Activated T-helper 2 cell treated with anti-CD3 and anti-CD28 coated beads, Interferon-gamma antibody, Interleukin-2, Interleukin-4, amounts not matched to agents 10 μg/mL and 5 μg/mL and 100 μg/mL, durations not matched to agents 14 hours and 24 hours and 36 hours (primary cell): ENCODE measurements around the gene BTBD9. TPM values are rescaled to one million over a fixed set of nuclear protein-coding genes. Genes with fewer than 3 reads are reported as not detected.
"Not testable (repeated sequence)": the region's sequence is repeated elsewhere in the genome, so short reads cannot be mapped to it uniquely, and the experiment has no call there.

ENCODE experiments used
- DNase-seq: peaks from one replicate; pipeline ENCODE4 v3.0.0; 2021; ENCODE audit warnings: low spot score
- H3K27ac Mint-ChIP-seq: one replicate; pipeline ENCODE4 v1.8.0; 2021; ENCODE audit warnings: mixed read lengths
- H3K27me3 Mint-ChIP-seq: one replicate; pipeline ENCODE4 v1.8.0; 2021; ENCODE audit warnings: low read depth, mixed read lengths
- H3K36me3 Mint-ChIP-seq: one replicate; pipeline ENCODE4 v1.8.0; 2021; ENCODE audit warnings: low read depth, mixed read lengths
- H3K4me1 Mint-ChIP-seq: one replicate; pipeline ENCODE4 v1.8.0; 2021; ENCODE audit warnings: low read depth, mixed read lengths
- H3K4me3 Mint-ChIP-seq: one replicate; pipeline ENCODE4 v1.8.0; 2021; ENCODE audit warnings: low read depth, mild to moderate bottlenecking, moderate library complexity, mixed read lengths
- H3K9me3 Mint-ChIP-seq: one replicate; pipeline ENCODE4 v1.8.0; 2021; ENCODE audit warnings: mixed read lengths
- intact Hi-C: fragments of 100-400 bp; cut with micrococcal nuclease; formaldehyde crosslinking; loops from one replicate; pipeline ENCODE4 v1.15.1; 2023
- total RNA-seq: library from RNA; stranded (reverse); gene quantifications from 2 replicates; pipeline ENCODE4 v1.2.3, GENCODE V29; 2022

BTBD9 gene
- total RNA-seq, 1 donor from 2014 or later = 15.2 TPM

- intact Hi-C loops = no loop called here
- DNase-seq = no peak
- no peak overlapping the region for H3K4me3 Mint-ChIP-seq
- peaks cover 6% of the 10 kb centered on the region for H3K4me1 Mint-ChIP-seq
- H3K27ac Mint-ChIP-seq = no peak overlapping the region
- peaks cover 7% of the 10 kb centered on the region for H3K27me3 Mint-ChIP-seq
- no peaks in the 10 kb centered on the region for H3K9me3 Mint-ChIP-seq
- H3K36me3 Mint-ChIP-seq = no peaks in the 10 kb centered on the region
Observed at GRCh38 chr6:38354037-38354381, 285.7 kb downstream of the BTBD9 start.

DNA sequence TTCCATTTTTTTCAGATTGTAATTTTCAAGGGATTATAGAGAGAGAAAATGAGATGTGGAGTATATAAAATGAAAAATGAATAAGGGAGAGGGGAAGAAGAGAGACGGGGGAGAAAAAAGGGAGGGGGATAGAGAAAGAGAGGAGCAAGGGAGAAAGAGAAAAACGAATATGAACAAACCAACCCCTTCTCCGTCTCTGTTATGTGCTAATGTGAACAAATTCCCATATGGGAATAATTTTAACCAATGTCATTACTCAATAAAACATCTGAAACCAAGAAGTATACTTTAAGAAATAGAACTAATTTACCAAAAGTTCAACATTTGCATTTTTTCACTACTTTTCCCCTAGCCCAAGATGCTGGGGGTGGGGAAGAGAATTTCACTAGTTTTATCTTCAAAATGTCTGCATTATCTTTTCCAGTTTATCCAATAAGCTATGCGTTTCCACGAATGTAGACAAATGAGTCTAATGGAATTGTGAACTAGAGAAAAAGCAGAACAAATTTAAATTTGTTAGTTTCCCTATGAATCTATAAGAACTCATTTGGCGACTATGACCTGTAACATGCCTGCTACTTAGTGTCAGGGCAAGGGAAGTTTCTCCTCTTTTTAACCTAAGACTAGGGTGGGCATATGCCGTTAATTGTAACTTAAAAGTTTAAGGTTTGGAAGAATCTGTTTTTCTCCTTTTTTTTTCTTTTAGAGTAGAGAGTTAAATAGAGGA is 286.3 kb downstream of the BTBD9 start:
- H3K27me3 Mint-ChIP-seq = peaks cover 7% of the 10 kb centered on the region
- intact Hi-C loops = no loop called here
- DNase-seq = no peak
- no peaks in the 10 kb centered on the region for H3K9me3 Mint-ChIP-seq
- no peaks in the 10 kb centered on the region for H3K36me3 Mint-ChIP-seq
- H3K27ac Mint-ChIP-seq = no peak overlapping the region
- no peak overlapping the region for H3K4me3 Mint-ChIP-seq
- peaks cover 6% of the 10 kb centered on the region for H3K4me1 Mint-ChIP-seq

DNA sequence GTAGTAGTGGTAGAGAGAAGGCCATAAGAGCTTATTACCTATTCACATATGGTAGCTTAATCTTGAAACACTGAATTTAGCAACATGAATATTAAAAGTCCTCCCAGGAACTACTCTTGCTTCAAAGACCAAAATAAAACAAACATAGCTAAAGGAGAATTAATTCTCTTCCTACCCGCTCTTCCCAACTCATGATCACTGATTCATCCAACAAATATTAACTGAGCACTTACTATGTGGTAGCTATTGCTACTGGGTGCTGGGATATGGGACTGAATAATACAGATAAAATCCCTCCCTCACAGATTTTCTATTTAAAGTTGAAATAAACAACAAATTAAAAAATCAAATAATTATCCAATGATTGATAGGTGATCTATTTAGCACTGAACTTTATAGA is 287.1 kb downstream of the BTBD9 start:
- H3K4me1 Mint-ChIP-seq = peaks cover 6% of the 10 kb centered on the region
- H3K4me3 Mint-ChIP-seq = no peak overlapping the region
- intact Hi-C loops = no loop called here
- peaks cover 7% of the 10 kb centered on the region for H3K27me3 Mint-ChIP-seq
- DNase-seq = no peak
- H3K9me3 Mint-ChIP-seq = no peaks in the 10 kb centered on the region
- H3K27ac Mint-ChIP-seq = no peak overlapping the region
- H3K36me3 Mint-ChIP-seq = no peaks in the 10 kb centered on the region

- no peaks in the 10 kb centered on the region for H3K9me3 Mint-ChIP-seq
- no peaks in the 10 kb centered on the region for H3K36me3 Mint-ChIP-seq
- intact Hi-C loops = no loop called here
- DNase-seq = no peak
- H3K27me3 Mint-ChIP-seq = peaks cover 3% of the 10 kb centered on the region
- H3K27ac Mint-ChIP-seq = no peak overlapping the region
- peaks cover 6% of the 10 kb centered on the region for H3K4me1 Mint-ChIP-seq
- H3K4me3 Mint-ChIP-seq = no peak overlapping the region
Observed at GRCh38 chr6:38350942-38351341, 288.8 kb downstream of the BTBD9 start.

DNA sequence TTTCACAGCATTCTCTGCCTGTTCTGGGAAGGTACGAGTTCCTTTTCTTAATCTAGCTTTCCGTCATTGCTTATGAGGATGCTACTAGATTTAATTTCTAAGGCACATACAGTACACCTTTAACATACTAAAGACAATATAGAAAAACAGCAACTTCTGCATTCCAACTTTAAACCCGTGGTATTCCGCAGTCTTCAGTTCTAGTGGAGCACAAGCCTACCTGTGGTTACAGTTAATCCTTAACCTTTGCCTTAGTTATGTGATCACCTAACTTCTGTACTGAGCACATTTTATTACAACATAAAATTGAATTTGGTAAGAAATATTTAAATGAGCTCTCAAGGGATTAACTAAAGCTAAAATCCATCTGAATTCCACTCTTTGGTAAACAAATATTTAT is 289.5 kb downstream of the BTBD9 start:
- Mint-ChIP-seq H3K9me3 (no peaks in the 10 kb centered on the region), H3K27me3 (peaks cover 3% of the 10 kb centered on the region), H3K4me3 (no peak overlapping the region), H3K4me1 (peaks cover 4% of the 10 kb centered on the region), H3K36me3 (no peaks in the 10 kb centered on the region), H3K27ac (no peak overlapping the region)
- DNase-seq = no peak
- intact Hi-C loops = no loop called here

GRCh38 chr6:38349795-38350194 is 289.9 kb downstream of the BTBD9 start:
- intact Hi-C loops = no loop called here
- no peak overlapping the region for H3K27ac Mint-ChIP-seq
- peaks cover 4% of the 10 kb centered on the region for H3K4me1 Mint-ChIP-seq
- no peaks in the 10 kb centered on the region for H3K9me3 Mint-ChIP-seq
- H3K27me3 Mint-ChIP-seq = peaks cover 3% of the 10 kb centered on the region
- no peak for DNase-seq
- H3K36me3 Mint-ChIP-seq = no peaks in the 10 kb centered on the region
- H3K4me3 Mint-ChIP-seq = no peak overlapping the region

GRCh38 chr6:38349221-38349620 is 290.5 kb downstream of the BTBD9 start:
- Mint-ChIP-seq H3K27me3 (no peaks in the 10 kb centered on the region), H3K36me3 (no peaks in the 10 kb centered on the region), H3K27ac (no peak overlapping the region), H3K4me3 (no peak overlapping the region), H3K9me3 (no peaks in the 10 kb centered on the region), H3K4me1 (no peaks in the 10 kb centered on the region)
- intact Hi-C loops = no loop called here
- DNase-seq = no peak

DNA sequence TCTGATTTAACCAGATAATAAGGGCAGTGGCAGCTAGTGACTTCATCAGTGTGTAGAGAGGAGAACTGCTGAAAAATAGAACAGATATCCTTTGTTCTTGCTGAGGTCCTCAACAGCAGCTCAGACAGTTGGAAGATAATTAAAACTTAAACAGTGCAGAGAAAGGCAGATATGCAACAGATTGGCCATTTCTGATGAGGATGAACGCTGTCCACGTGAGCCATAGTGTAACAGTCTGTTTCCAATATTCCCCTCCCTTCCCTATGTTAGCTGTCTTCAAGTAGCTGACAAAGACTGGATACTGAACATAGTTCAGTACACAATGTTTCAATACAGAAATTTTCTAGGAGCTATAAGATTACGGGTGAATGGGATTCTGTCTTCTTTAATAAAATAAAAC is 291.4 kb downstream of the BTBD9 start:
- DNase-seq = no peak
- H3K27me3 Mint-ChIP-seq = no peaks in the 10 kb centered on the region
- H3K36me3 Mint-ChIP-seq = no peaks in the 10 kb centered on the region
- intact Hi-C loops = no loop called here
- H3K27ac Mint-ChIP-seq = no peak overlapping the region
- no peaks in the 10 kb centered on the region for H3K9me3 Mint-ChIP-seq
- no peak overlapping the region for H3K4me3 Mint-ChIP-seq
- no peaks in the 10 kb centered on the region for H3K4me1 Mint-ChIP-seq

DNA sequence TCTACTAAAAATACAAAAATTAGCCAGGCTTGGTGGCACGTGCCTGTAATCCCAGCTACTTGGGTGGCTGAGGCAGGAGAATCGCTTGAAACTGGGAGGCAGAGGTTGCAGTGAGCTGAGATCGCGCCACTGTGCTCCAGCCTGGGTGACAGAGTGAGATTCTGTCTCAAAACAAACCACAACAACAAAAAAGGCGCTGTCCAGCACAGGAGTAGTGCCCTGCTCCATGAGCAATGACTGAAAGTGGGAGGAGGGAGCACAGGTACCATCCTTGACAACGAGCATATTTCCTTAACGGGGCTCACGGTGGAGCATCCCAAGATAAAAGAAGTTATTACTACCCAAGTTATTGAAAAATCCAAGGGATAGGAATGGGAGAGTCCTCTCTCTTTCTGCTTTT is 291.9 kb downstream of the BTBD9 start:
- H3K27ac Mint-ChIP-seq, H3K27me3 Mint-ChIP-seq, intact Hi-C loops, H3K4me1 Mint-ChIP-seq, DNase-seq, H3K36me3 Mint-ChIP-seq, H3K4me3 Mint-ChIP-seq, H3K9me3 Mint-ChIP-seq: not testable (repeated sequence)

DNA sequence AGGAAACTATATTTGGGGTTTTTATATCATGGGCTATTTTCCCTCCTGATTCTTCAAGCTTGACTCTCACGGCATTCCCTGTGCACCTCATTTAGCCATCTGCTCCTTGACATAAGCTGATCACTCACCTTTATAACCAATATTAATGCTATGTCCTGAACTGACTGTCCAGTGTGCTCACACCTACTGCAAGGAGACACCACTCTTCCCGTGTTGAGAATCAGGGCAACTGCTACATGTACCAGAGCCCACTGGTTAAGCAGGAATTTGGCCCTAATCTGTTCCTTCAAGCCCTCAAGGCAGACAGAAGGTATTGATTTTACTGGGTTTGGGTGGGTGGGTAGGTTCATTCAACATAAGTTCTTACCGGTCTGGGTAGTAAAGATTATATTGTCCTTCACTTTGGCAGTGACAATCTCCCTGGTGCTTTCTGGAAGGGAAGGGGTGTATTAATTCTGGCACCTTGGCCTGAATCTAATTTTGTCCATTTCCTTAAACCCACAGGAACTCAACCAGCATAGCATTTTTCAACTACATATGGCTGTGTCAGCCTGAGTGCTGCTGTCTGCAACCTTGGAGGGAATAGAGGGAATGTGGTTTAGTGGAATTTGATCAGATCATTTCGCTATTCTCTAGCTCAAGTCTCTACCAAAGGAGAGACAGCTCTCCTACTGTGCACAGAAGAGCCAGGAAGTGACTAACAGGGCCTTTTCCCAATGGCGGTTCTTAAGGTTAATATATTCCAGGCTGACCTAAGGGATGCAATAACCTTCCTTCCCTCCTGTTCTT is 293.2 kb downstream of the BTBD9 start:
- Mint-ChIP-seq H3K27me3 (no peaks in the 10 kb centered on the region), H3K9me3 (no peaks in the 10 kb centered on the region), H3K27ac (no peak overlapping the region), H3K4me3 (no peak overlapping the region), H3K4me1 (no peaks in the 10 kb centered on the region), H3K36me3 (no peaks in the 10 kb centered on the region)
- no peak for DNase-seq
- intact Hi-C loops = no loop called here

DNA sequence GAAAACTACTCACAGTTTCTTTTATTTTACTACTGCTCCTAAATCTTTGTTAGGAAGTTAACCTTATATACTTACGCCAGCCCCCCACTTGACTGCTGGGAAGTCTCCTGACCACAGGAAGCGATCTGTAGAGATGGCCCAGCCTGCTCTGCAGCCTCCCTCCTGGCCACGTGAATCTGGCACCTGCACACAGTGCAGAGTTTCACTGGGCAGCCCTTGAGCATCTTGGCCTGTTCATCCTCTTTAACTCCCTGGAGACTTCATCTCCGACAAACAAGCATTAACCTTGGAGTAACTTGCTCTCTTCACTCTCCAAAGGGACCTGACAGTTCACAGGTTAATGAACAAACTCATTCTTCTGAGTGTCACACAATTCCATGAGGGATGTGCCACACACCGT is 294.1 kb downstream of the BTBD9 start:
- Mint-ChIP-seq H3K27me3 (no peaks in the 10 kb centered on the region), H3K9me3 (no peaks in the 10 kb centered on the region), H3K4me3 (no peak overlapping the region), H3K27ac (no peak overlapping the region), H3K36me3 (no peaks in the 10 kb centered on the region), H3K4me1 (no peaks in the 10 kb centered on the region)
- intact Hi-C loops = no loop called here
- DNase-seq = no peak

GRCh38 chr6:38341496-38341895 is 298.2 kb downstream of the BTBD9 start:
- Mint-ChIP-seq H3K9me3 (no peaks in the 10 kb centered on the region), H3K4me3 (no peak overlapping the region), H3K27ac (no peak overlapping the region), H3K4me1 (no peaks in the 10 kb centered on the region), H3K36me3 (peaks cover 4% of the 10 kb centered on the region), H3K27me3 (no peaks in the 10 kb centered on the region)
- no peak for DNase-seq
- intact Hi-C loops = no loop called here

GRCh38 chr6:38339914-38340313 is 299.8 kb downstream of the BTBD9 start:
- DNase-seq = no peak
- Mint-ChIP-seq H3K4me3 (no peak overlapping the region), H3K36me3 (peaks cover 4% of the 10 kb centered on the region), H3K27me3 (no peaks in the 10 kb centered on the region), H3K27ac (no peak overlapping the region), H3K9me3 (peaks cover 2% of the 10 kb centered on the region), H3K4me1 (no peaks in the 10 kb centered on the region)
- intact Hi-C loops = no loop called here
